Prostate gland (tissue), 2 donors: ENCODE measurements around the gene SGSM2. TPM values are rescaled to one million over a fixed set of nuclear protein-coding genes. Genes with fewer than 3 reads are reported as not detected.

Source experiments
- DNase-seq: peaks from one replicate; pipeline ENCODE4 v3.0.0-alpha.2; 2019; ENCODE audit warnings: low spot score
- H3K27ac ChIP-seq, 2 donors: fragments of 200-600 bp; sonication (generic); 2 replicates each; pipeline ENCODE4 v1.5.1; 2017 to 2019
- H3K27me3 ChIP-seq: fragments of 200-600 bp; sonication (generic); replicated peaks from 2 replicates; pipeline ENCODE4 v1.5.1; 2019; ENCODE audit not compliant: insufficient read depth
- H3K36me3 ChIP-seq, 2 donors: fragments of 200-600 bp; sonication (generic); 1 replicate in 1 of 2; 2 replicates in 1 of 2; pipeline versions ENCODE4 v1.5.1 to v1.8.1; 2017 to 2019
- H3K4me1 ChIP-seq: fragments of 200-600 bp; sonication (generic); replicated peaks from 2 replicates; pipeline ENCODE4 v1.5.1; 2019
- H3K4me3 ChIP-seq, 2 donors: fragments of 200-600 bp; sonication (generic); 2 replicates each; pipeline ENCODE4 v1.5.1; 2017 to 2019
- H3K9me3 ChIP-seq: fragments of 200-600 bp; sonication (generic); 2 replicates; pipeline ENCODE4 v1.5.1; 2017
- POLR2A ChIP-seq: fragments of 450-650 bp; IDR thresholded peaks from one replicate; pipeline ENCODE4 v1.6.1; 2016; ENCODE audit warnings: antibody characterized with exemption, mild to moderate bottlenecking
- POLR2AphosphoS5 ChIP-seq: sonication (generic); formaldehyde crosslinking; IDR thresholded peaks from one replicate; pipeline ENCODE4 v1.6.1; 2017; ENCODE audit warnings: antibody characterized with exemption
- WGBS: methylation state at CpG from one replicate; pipeline ENCODE4 v1.1.5; 2018; 5-methylcytosine and 5-hydroxymethylcytosine counted together
- intact Hi-C: fragments of 100-400 bp; cut with DNase I; formaldehyde crosslinking; loops from one replicate; pipeline ENCODE4 v1.14.2; 2022
- total RNA-seq, 2 donors: library from RNA; depleted of rRNA; stranded (reverse); fragments of >200 nt; gene quantifications; one replicate each; pipeline ENCODE4 v1.1.0, GENCODE V29; 2016
- TF ChIP-seq, protein P1 (sequence below), 4 experiments: fragments of 200-600 bp in 2 of 4; fragments of 450-650 bp in 2 of 4; sonication (generic) in 2 of 4; IDR thresholded peaks; 1 replicate in 3 of 4; 2 replicates in 1 of 4; pipeline ENCODE4 v1.5.1; 2016 to 2019; ENCODE audit warnings: antibody characterized with exemption in 4 of 4, mild to moderate bottlenecking in 2 of 4, moderate library complexity in 2 of 4

SGSM2 gene
- total RNA-seq, 2 donors from 2014 or later, result 118 to 172 TPM

DNA sequence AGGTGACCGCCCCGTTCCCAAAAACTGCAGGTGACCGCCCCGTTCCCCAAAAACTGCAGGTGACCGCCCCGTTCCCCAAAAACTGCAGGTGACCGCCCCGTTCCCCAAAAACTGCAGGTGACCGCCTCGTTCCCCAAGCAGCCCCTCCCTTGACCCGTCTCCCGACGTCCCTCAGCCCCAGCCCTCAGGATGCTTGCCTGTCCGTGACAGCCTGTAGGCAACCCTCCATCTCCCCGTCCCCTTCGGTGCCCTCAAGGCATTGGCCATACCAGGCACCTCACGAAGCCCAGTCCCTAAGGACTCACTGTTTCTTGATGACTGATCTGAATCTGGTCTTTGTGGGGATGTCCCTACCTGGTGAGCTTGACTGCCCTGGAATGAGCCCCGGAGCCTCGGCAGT is 25.1 kb downstream of the SGSM2 start:
- H3K9me3 ChIP-seq, result no peaks in the 10 kb centered on the region
- TF ChIP-seq POLR2AphosphoS5 (no peak), POLR2A (no peak)
- TF ChIP-seq, protein P1, sequence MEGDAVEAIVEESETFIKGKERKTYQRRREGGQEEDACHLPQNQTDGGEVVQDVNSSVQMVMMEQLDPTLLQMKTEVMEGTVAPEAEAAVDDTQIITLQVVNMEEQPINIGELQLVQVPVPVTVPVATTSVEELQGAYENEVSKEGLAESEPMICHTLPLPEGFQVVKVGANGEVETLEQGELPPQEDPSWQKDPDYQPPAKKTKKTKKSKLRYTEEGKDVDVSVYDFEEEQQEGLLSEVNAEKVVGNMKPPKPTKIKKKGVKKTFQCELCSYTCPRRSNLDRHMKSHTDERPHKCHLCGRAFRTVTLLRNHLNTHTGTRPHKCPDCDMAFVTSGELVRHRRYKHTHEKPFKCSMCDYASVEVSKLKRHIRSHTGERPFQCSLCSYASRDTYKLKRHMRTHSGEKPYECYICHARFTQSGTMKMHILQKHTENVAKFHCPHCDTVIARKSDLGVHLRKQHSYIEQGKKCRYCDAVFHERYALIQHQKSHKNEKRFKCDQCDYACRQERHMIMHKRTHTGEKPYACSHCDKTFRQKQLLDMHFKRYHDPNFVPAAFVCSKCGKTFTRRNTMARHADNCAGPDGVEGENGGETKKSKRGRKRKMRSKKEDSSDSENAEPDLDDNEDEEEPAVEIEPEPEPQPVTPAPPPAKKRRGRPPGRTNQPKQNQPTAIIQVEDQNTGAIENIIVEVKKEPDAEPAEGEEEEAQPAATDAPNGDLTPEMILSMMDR (IDR thresholded peaks at IDR 0.05), result no peak
- H3K4me1 ChIP-seq, result no peaks in the 10 kb centered on the region
- intact Hi-C loops, result no loop called here
- H3K27ac ChIP-seq, result no peak overlapping the region
- H3K27me3 ChIP-seq, result no peaks in the 10 kb centered on the region
- peaks cover 3 to 6% of the 10 kb centered on the region in 2 donors for H3K36me3 ChIP-seq
- WGBS, result 95% methylated on average over 17 of the region's 19 CpGs
- DNase-seq, result no peak
- no peak overlapping the region for H3K4me3 ChIP-seq

DNA sequence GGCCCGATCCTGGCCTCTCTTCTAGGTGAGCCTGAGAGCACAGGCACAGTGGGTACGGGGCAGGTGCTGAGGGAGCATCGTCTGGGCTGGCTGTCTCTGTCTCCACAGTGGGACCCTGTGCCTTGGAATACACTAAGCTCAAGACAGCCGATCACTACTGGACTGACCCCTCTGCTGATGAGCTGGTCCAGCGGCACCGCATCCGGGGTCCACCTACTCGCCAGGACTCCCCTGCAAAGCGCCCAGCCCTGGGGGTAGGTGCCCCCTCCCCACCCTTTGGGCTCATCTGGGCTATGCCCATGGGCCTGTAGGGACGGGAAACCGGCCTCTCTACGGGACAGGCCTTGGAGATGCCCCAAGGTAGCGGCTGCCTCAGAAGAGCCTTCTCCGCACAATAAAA is 25.6 kb downstream of the SGSM2 start:
- Histone ChIP-seq H3K27me3 (no peaks in the 10 kb centered on the region), H3K9me3 (no peaks in the 10 kb centered on the region), H3K4me3 (no peak overlapping the region), H3K27ac (no peak overlapping the region), H3K36me3 (peaks cover 3 to 6% of the 10 kb centered on the region in 2 donors), H3K4me1 (no peaks in the 10 kb centered on the region)
- TF ChIP-seq, protein P1 (IDR thresholded peaks at IDR 0.05), result no peak
- no peak for TF ChIP-seq POLR2AphosphoS5
- TF ChIP-seq POLR2A, result no peak
- intact Hi-C loops, result no loop called here
- 97% methylated on average over 9 of the region's 14 CpGs for WGBS
- no peak for DNase-seq

DNA sequence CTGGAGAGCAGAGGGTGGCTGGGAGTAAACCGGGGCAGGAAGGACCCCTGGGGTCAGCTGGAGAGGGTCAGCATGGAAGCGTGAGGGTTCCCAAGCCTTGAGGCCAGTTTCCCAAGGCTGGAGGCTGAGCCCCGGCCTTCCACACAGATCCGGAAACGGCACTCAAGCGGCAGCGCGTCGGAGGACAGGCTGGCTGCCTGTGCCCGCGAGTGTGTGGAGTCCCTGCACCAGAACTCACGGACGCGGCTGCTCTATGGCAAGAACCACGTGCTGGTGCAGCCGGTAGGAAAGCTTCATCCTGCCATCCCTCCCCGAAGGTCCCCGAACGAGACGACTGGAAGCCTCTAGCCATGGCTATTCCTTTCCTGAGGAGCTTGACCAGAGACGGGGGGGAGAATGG is 26.0 kb downstream of the SGSM2 start:
- H3K27me3 ChIP-seq, result no peaks in the 10 kb centered on the region
- no peak for DNase-seq
- no peaks in the 10 kb centered on the region for H3K4me1 ChIP-seq
- TF ChIP-seq POLR2A (no peak), POLR2AphosphoS5 (no peak)
- TF ChIP-seq, protein P1 (IDR thresholded peaks at IDR 0.05), result no peak
- H3K4me3 ChIP-seq, result no peak overlapping the region
- peaks cover 3 to 6% of the 10 kb centered on the region in 2 donors for H3K36me3 ChIP-seq
- H3K27ac ChIP-seq, result no peak overlapping the region
- intact Hi-C loops, result no loop called here
- 95% methylated on average over 21 of the region's 21 CpGs for WGBS
- H3K9me3 ChIP-seq, result no peaks in the 10 kb centered on the region

DNA sequence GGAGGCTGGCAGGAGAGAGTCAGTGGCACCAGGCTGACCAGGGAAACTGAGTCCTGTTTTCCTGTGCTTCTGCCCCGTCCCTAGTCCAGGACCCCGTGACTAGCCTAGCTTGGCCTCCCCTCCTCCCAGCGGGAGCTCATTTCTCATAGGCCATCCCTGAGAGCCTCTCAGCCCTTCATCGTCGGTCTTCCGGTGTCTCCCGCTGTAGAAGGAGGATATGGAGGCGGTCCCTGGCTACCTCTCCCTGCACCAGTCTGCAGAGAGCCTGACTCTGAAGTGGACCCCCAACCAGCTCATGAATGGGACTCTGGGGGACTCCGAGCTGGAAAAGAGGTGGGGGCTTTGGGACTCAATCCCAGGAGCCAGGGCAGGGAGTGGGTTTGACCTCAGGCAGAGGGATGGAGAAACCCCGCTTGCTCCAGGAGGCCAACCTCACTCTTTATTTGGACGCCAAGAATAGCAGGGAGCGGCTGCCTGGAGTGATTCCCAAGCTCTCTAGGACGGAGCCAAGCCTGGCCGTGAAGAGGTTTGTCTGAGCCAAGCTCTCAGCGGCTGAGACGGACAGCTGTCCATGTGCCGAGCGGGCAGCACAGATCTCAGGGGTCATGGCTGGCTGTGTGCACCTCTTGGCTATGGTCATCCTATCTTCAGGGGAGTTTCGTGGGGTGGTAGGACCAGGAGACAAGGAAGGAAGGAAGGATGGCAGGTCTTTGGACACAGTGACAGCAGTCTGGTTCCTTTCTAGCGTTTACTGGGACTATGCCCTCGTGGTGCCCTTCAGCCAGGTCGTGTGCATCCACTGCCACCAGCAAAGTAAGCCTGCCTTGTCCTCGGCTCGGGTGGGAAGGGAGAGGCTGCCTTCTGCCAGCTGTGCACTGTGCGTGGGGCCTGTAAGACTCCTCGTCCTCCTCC is 26.8 kb downstream of the SGSM2 start:
- intact Hi-C loops, result no loop called here
- H3K4me3 ChIP-seq, result no peak overlapping the region
- H3K27me3 ChIP-seq, result no peaks in the 10 kb centered on the region
- DNase-seq, result no peak
- WGBS, result 76% methylated on average over 26 of the region's 26 CpGs
- TF ChIP-seq, protein P1 (IDR thresholded peaks at IDR 0.05), result no peak
- no peak for TF ChIP-seq POLR2AphosphoS5
- TF ChIP-seq POLR2A, result no peak
- no peak overlapping the region for H3K27ac ChIP-seq
- H3K9me3 ChIP-seq, result no peaks in the 10 kb centered on the region
- peaks cover 3 to 6% of the 10 kb centered on the region in 2 donors for H3K36me3 ChIP-seq
- H3K4me1 ChIP-seq, result no peaks in the 10 kb centered on the region

DNA sequence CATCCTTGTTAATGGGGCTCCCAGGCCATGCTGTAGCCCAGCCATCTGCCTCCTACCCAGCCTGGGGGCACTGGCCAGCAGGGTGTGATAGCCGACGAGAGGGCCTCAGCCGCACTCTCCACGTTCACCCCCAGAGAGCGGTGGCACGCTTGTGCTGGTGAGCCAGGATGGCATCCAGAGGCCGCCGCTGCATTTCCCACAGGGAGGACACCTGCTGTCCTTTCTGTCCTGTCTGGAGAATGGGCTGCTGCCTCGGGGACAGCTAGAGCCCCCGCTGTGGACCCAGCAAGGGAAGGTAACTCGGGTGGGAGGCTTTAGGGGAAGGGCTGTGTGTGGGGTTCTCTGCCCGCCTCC is 27.4 kb downstream of the SGSM2 start:
- intact Hi-C loops, result no loop called here
- TF ChIP-seq POLR2A, result no peak
- no peak for TF ChIP-seq POLR2AphosphoS5
- TF ChIP-seq, protein P1 (IDR thresholded peaks at IDR 0.05), result no peak
- WGBS, result 83% methylated on average over 12 of the region's 12 CpGs

More for the DNA sequence above, 27.4 kb downstream of the SGSM2 start:
- peaks cover 3 to 6% of the 10 kb centered on the region in 2 donors for H3K36me3 ChIP-seq
- no peaks in the 10 kb centered on the region for H3K27me3 ChIP-seq
- H3K4me3 ChIP-seq, result no peak overlapping the region
- no peaks in the 10 kb centered on the region for H3K9me3 ChIP-seq
- H3K4me1 ChIP-seq, result no peaks in the 10 kb centered on the region
- no peak for DNase-seq
- no peak overlapping the region for H3K27ac ChIP-seq
